Kidney capillary endothelial cell (primary cell): ENCODE measurements around the gene RAB44.
A peak's percentile ranks its signal among the peaks of the same experiment; 100 is the strongest.
"Not testable (repeated sequence)": the region's sequence is repeated elsewhere in the genome, so short reads cannot be mapped to it uniquely, and the experiment has no call there.

Source experiments
- DNase-seq: peaks from one replicate; pipeline ENCODE4 v3.0.0-alpha.2; 2018; ENCODE audit warnings: low spot score

The RAB44 gene

DNA sequence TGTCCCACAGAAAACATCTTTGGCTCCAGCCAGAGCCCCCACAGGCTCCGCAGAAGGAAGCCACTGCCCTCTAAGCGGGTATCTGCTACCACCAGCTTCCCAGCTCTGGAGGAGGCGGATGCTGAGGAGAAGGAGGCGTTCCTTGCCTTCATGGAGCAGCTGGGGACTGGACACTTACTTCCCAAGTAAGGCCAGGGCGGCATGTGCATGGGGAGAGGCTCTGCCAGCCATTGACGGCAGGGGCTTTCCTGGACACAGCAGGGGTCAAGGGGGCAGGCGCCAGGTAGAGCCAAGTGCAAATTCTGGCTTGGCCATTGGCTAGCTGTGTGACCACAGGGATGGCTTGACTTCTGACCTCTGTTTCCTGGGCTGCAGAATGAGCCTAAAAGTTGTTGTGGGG is 17.8 kb downstream of the RAB44 start:
- no peak for DNase-seq

DNA sequence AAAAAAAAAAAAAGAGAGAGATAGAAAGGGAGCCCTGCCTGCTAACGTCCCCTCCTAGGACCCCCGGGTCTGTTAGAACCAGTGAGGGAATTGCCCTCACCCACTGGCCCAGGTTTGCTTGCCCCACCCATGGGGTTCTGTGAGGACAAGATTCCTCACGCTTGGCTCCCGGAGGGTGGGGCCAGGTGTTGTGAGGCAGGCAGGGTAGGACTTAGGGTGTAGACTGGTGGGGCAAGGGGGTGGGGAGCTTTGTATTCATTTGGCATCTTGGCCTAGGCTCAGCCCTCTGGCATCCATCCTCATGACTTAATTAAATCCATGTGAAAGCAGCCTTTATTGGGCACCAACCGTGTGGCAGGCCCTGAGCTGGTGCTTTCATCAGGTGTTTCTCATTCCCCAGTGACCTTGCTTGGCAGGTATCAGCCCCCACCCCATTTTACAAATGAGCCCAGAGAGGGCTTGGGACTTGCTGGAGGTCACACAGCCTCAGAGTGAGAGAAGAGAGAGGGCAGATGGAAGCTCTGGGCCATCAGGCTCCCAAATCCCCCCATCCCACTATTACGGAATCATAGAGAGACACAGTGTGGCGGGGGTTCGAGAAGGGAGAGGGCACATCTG is 19.0 kb downstream of the RAB44 start:
- DNase-seq = no peak

- DNase-seq = no peak
Observed at GRCh38 chr6:36717231-36717825, 19.7 kb downstream of the RAB44 start.

- DNase-seq = no peak
Observed at GRCh38 chr6:36717871-36718540, 20.4 kb downstream of the RAB44 start.

DNA sequence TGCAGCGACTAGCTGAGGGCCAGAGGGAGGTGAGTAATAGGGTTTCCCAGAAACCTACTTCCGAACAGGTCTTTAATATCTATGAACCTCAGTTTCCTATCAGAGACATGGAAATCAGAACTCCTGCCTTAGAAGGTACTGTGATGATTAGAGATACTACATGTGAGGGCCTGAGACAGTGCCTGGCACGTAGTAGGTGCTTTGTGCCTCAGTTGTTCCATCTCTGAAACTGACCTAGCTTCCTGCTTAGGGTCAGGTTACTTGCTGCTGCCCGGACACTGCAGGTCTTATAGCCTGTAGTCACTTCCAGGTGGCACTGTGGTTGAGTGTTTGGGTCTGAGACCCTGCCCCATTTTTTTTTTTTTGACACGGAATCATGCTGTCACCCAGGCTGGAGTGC is 20.9 kb downstream of the RAB44 start:
- DNase-seq = no peak

GRCh38 chr6:36719126-36719525 is 21.5 kb downstream of the RAB44 start:
- DNase-seq = no peak

GRCh38 chr6:36720251-36721141 is 22.9 kb downstream of the RAB44 start:
- DNase-seq = no peak

- no peak for DNase-seq
Observed at GRCh38 chr6:36721369-36722140, 23.9 kb downstream of the RAB44 start.

DNA sequence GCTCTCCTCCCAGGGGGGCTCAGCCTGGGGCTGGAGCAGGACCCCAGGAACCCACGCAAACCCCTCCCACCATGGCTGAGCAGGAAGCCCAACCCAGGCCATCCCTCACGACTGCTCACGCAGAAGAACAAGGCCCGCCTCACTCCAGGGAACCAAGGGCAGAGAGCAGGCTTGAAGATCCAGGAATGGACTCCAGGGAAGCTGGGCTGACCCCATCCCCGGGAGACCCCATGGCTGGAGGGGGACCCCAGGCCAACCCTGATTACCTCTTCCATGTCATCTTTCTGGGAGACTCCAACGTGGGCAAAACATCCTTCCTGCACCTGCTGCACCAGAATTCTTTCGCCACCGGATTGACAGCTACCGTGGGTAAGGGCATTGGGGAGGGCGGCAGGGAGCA is 24.7 kb downstream of the RAB44 start:
- DNase-seq = no peak

GRCh38 chr6:36722879-36723278 is 25.3 kb downstream of the RAB44 start:
- DNase-seq = no peak

DNA sequence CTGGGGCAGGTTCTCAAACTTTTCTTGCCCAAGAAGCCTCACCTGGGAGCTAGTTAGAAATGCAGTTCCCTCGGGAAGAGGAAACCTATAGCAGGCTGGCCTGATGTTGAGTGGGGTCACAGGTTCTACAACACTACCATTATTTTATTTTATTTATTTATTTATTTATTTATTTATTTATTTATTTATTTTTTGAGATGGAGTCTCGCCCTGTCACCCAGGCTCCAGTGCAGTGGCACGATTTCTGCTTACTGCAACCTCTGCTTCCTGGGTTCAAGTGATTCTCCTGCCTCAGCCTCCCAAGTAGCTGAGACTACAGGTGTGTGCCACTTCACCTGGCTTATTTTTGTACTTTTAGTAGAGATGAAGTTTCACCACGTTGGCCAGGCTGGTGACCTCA is 26.4 kb downstream of the RAB44 start:
- DNase-seq = not testable (repeated sequence)

- peak; percentile 40 for DNase-seq
Observed at GRCh38 chr6:36724514-36725390, 27.1 kb downstream of the RAB44 start.

GRCh38 chr6:36725581-36725980 is 28.0 kb downstream of the RAB44 start:
- DNase-seq = no peak

DNA sequence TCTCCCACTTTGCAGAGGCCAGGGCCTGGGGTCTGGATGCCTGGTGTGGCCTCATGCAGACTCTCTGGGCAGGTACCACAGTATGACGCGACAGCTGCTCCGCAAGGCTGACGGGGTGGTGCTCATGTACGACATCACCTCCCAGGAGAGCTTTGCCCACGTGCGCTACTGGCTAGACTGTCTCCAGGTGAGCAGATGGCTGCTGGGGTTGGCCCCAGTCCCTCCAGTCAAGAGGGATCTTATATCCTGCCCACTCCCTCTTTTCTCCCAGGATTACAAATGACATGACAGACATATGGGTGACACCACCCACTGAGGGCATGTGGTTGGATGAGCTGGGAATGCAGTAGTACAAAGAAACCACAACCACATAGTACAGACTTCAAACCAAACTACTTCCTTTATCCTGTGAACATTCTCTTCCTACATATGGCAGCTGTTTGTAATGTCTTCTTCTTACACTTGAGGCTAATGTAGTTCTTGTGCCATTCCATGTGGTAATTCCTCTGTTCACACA is 29.9 kb downstream of the RAB44 start:
- DNase-seq = no peak

DNA sequence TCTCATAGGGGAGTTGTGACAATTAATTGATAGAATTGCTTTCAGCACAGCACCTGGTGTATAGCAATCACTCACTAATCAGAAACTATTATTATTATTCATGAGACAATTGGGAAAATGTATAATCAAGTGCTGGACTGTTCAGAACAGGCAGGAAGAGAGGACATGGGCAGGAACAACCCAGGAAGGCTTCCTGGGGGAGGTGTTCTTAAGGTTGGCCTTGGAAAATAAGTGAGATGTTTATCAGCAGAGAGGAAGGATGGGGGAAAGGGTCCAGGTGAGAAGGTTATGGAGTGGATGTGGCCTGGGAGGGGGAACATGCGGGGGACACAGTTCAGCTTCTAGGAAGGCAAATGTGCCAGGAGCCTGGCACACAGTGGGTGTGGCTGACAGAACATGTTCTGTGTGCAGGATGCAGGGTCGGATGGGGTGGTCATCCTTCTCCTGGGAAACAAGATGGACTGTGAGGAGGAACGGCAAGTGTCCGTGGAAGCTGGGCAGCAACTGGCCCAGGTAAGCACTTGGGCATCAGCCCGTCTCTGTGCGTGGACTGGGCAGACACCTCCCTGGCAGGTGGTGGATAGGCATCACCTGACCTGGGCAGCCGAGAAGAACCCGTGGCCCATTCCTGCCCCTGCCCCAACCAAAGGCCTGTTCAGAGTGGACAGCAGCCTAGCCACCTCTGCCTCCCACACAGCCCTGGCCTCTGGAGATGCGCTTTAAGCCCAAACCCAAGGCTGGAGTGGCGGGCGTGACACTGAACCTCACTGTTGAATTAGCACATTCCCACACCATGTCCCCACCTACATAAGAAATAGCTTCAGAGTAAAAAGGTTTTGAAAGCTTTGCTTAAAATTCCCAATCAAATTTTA is 30.9 kb downstream of the RAB44 start:
- no peak for DNase-seq

DNA sequence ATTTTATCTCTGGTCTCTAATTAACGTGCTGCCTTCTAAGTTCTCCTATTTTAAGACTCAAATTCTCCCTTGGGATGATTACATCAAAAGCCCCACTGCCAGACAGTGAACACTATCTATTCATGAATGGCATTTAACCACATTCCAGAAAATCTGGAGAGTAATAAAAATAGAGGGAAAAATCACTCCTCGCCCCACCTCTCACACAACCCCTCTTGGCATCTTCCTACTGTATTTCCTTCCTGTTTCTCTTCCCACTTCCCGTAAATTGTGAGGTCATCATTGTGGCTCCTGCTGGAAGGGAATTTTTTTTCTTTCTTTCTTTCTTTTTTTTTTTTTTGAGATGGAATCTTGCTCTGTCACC is 31.5 kb downstream of the RAB44 start:
- no peak for DNase-seq

- no peak for DNase-seq
Observed at GRCh38 chr6:36730424-36731380, 33.1 kb downstream of the RAB44 start.

GRCh38 chr6:36731622-36732310 is 34.1 kb downstream of the RAB44 start:
- no peak for DNase-seq
